Esophagus (tissue), 2 donors: ENCODE data around the gene NPLOC4. TPM values are rescaled to one million over a fixed set of nuclear protein-coding genes. Genes with fewer than 3 reads are reported as not detected.

Experiments
- H3K27ac ChIP-seq, 2 donors: one replicate each; pipeline ENCODE4 v1.5.1; 2013; ENCODE audit warnings: low read depth in 2 of 2, mild to moderate bottlenecking in 2 of 2, inconsistent platforms in 1 of 2, low read length in 1 of 2, moderate library complexity in 1 of 2
- H3K27me3 ChIP-seq, 2 donors: one replicate each; pipeline ENCODE4 v1.6.1; 2013; ENCODE audit warnings: low read length in 2 of 2, control low read depth in 1 of 2, mild to moderate bottlenecking in 1 of 2; ENCODE audit not compliant: insufficient read depth in 2 of 2, control insufficient read depth in 1 of 2
- H3K36me3 ChIP-seq, 2 donors: one replicate each; pipeline ENCODE4 v1.6.1; 2013; ENCODE audit warnings: low read length in 1 of 2; ENCODE audit not compliant: control insufficient read depth in 2 of 2, insufficient read depth in 2 of 2
- H3K4me1 ChIP-seq, 2 donors: one replicate each; pipeline ENCODE4 v1.6.1; 2013; ENCODE audit warnings: low read length in 1 of 2; ENCODE audit not compliant: control insufficient read depth in 2 of 2, insufficient read depth in 2 of 2
- H3K4me3 ChIP-seq, 2 donors: one replicate each; pipeline ENCODE4 v1.5.1; 2013; ENCODE audit warnings: low read length in 2 of 2, mild to moderate bottlenecking in 2 of 2, low read depth in 1 of 2, moderate library complexity in 1 of 2
- H3K9me3 ChIP-seq, 2 donors: one replicate each; pipeline ENCODE4 v1.6.1; 2013; ENCODE audit warnings: mild to moderate bottlenecking in 2 of 2, low read depth in 1 of 2, low read length in 1 of 2, moderate library complexity in 1 of 2; ENCODE audit not compliant: control insufficient read depth in 2 of 2, insufficient read depth in 1 of 2
- WGBS, 2 donors: extraction: QIAGEN DNeasy Blood & Tissue Kit; methylation state at CpG; one replicate each; pipeline ENCODE4 v1.1.7; 2013; 5-methylcytosine and 5-hydroxymethylcytosine counted together
- polyA plus RNA-seq, 2 donors: library from polyadenylated mRNA; stranded (reverse); fragments of 200-250 nt; gene quantifications; one replicate each; pipeline ENCODE4 v1.2.3, GENCODE V29; 2013
- donor health status: healthy with polysubstance abuse.
- donor health status: Bipolar disorder and iron deficiency.

NPLOC4 gene
- polyA plus RNA-seq, 2 donors = 30.6 to 38.8 TPM

- H3K4me3 ChIP-seq = no peak overlapping the region
- peaks cover 0 to 7% of the 10 kb centered on the region in 2 donors for H3K27me3 ChIP-seq
- H3K9me3 ChIP-seq = peaks cover 0 to 9% of the 10 kb centered on the region in 2 donors
- WGBS, 2 donors = 71 to 77% methylated on average over 57 to 62 of the region's 62 CpGs
- H3K4me1 ChIP-seq = peaks cover 0 to 13% of the 10 kb centered on the region in 2 donors
- H3K36me3 ChIP-seq = no peaks in the 10 kb centered on the region
- H3K27ac ChIP-seq = no peak overlapping the region
These were observed 108.1 kb downstream of the NPLOC4 start for GRCh38 chr17:81528651-81529436.

GRCh38 chr17:81528384-81528650 lies 108.6 kb downstream of the NPLOC4 start:
- H3K4me1 ChIP-seq = peaks cover 0 to 14% of the 10 kb centered on the region in 2 donors
- H3K27me3 ChIP-seq = peaks cover 0 to 7% of the 10 kb centered on the region in 2 donors
- H3K9me3 ChIP-seq = peaks cover 0 to 9% of the 10 kb centered on the region in 2 donors
- H3K36me3 ChIP-seq = no peaks in the 10 kb centered on the region
- H3K27ac ChIP-seq = no peak overlapping the region
- H3K4me3 ChIP-seq = no peak overlapping the region
- 36 to 55% methylated on average over 11 to 20 of the region's 20 CpGs for WGBS, 2 donors

GRCh38 chr17:81527591-81528383 lies 109.1 kb downstream of the NPLOC4 start, which contains the start of gene FSCN2:
Gene FSCN2 (plus strand): TSS chr17:81528377. CDS start chr17:81528532, 155 bp downstream.
- H3K4me1 ChIP-seq = peaks cover 0 to 15% of the 10 kb centered on the region in 2 donors
- H3K4me3 ChIP-seq = no peak within 1 kb of the TSS
- no peak within 1 kb of the TSS for H3K27ac ChIP-seq
- peaks cover 0 to 9% of the 10 kb centered on the region in 2 donors for H3K9me3 ChIP-seq
- H3K27me3 ChIP-seq = peaks cover 0 to 7% of the 10 kb centered on the region in 2 donors
- WGBS, 2 donors = 27 to 36% methylated on average over 36 to 42 of the region's 42 CpGs
- no peaks in the 10 kb centered on the region for H3K36me3 ChIP-seq

GRCh38 chr17:81526662-81527571 lies 110.0 kb downstream of the NPLOC4 start:
- Histone ChIP-seq H3K9me3 (peaks cover 0 to 6% of the 10 kb centered on the region in 2 donors), H3K4me3 (no peak overlapping the region), H3K27ac (no peak overlapping the region), H3K27me3 (peaks cover 0 to 7% of the 10 kb centered on the region in 2 donors), H3K36me3 (no peaks in the 10 kb centered on the region), H3K4me1 (peaks cover 0 to 15% of the 10 kb centered on the region in 2 donors)
- WGBS, 2 donors = 81 to 82% methylated on average over 20 to 21 of the region's 21 CpGs

- 87 to 88% methylated on average over 8 of the region's 8 CpGs for WGBS, 2 donors
- peaks cover 0 to 7% of the 10 kb centered on the region in 2 donors for H3K27me3 ChIP-seq
These were observed 112.1 kb downstream of the NPLOC4 start for GRCh38 chr17:81524865-81525159.

GRCh38 chr17:81524039-81524864 lies 112.7 kb downstream of the NPLOC4 start:
- 64 to 65% methylated on average over 14 to 18 of the region's 18 CpGs for WGBS, 2 donors
- Histone ChIP-seq H3K36me3 (no peaks in the 10 kb centered on the region), H3K9me3 (peaks cover 0 to 1% of the 10 kb centered on the region in 2 donors), H3K27ac (no peak overlapping the region), H3K27me3 (peaks cover 0 to 7% of the 10 kb centered on the region in 2 donors), H3K4me3 (no peak overlapping the region), H3K4me1 (peaks cover 0 to 22% of the 10 kb centered on the region in 2 donors)

More at GRCh38 chr17:81524865-81525159, 112.1 kb downstream of the NPLOC4 start:
- Histone ChIP-seq H3K36me3 (no peaks in the 10 kb centered on the region), H3K4me3 (no peak overlapping the region), H3K27ac (no peak overlapping the region), H3K9me3 (peaks cover 0 to 1% of the 10 kb centered on the region in 2 donors), H3K4me1 (peaks cover 0 to 17% of the 10 kb centered on the region in 2 donors)

- WGBS, 2 donors = 20 to 30% methylated on average over 17 of the region's 17 CpGs
These were observed 113.4 kb downstream of the NPLOC4 start for GRCh38 chr17:81523402-81524038.

GRCh38 chr17:81522491-81523401 lies 114.2 kb downstream of the NPLOC4 start:
- H3K27ac ChIP-seq = no peak overlapping the region
- no peaks in the 10 kb centered on the region for H3K36me3 ChIP-seq
- H3K27me3 ChIP-seq = peaks cover 0 to 1% of the 10 kb centered on the region in 2 donors
- H3K4me3 ChIP-seq = no peak overlapping the region
- no peaks in the 10 kb centered on the region for H3K9me3 ChIP-seq
- H3K4me1 ChIP-seq = peaks cover 3 to 19% of the 10 kb centered on the region in 2 donors
- 53 to 59% methylated on average over 26 of the region's 26 CpGs for WGBS, 2 donors

More at GRCh38 chr17:81523402-81524038, 113.4 kb downstream of the NPLOC4 start:
- no peak overlapping the region for H3K4me3 ChIP-seq
- H3K27me3 ChIP-seq = peaks cover 0 to 4% of the 10 kb centered on the region in 2 donors
- no peak overlapping the region for H3K27ac ChIP-seq
- H3K4me1 ChIP-seq = peaks cover 2 to 24% of the 10 kb centered on the region in 2 donors
- H3K36me3 ChIP-seq = no peaks in the 10 kb centered on the region
- no peaks in the 10 kb centered on the region for H3K9me3 ChIP-seq
